H54 (cell line): ENCODE results near the gene NRM.

Source experiments
- DNase-seq: peaks from one replicate; pipeline ENCODE4 v3.0.0; 2011; ENCODE audit warnings: low spot score, mixed read lengths; ENCODE audit not compliant: insufficient read length
- FAIRE-seq: peaks from 3 replicates; lab custom pipeline; 2011; peaks lifted over from hg19 to GRCh38; lab: Jason Lieb, UNC
- POLR2A ChIP-seq: IDR thresholded peaks from 2 replicates; pipeline ENCODE4 v1.6.1; 2011; ENCODE audit warnings: low read depth, mild to moderate bottlenecking, low read length

Gene NRM

GRCh38 chr6:30709101-30709868 lies 18.5 kb upstream of the NRM start:
- DNase-seq (no peak), FAIRE-seq (no peak)
- no peak for TF ChIP-seq POLR2A

- no peak for TF ChIP-seq POLR2A
- DNase-seq (no peak), FAIRE-seq (no peak)
These were observed 16.6 kb upstream of the NRM start for GRCh38 chr6:30707281-30707850.

GRCh38 chr6:30705620-30706019 lies 14.8 kb upstream of the NRM start:
- FAIRE-seq (no peak), DNase-seq (no peak)
- no peak for TF ChIP-seq POLR2A

- FAIRE-seq (no peak), DNase-seq (no peak)
- no peak for TF ChIP-seq POLR2A
These were observed 13.0 kb upstream of the NRM start for GRCh38 chr6:30703821-30704220.

DNA sequence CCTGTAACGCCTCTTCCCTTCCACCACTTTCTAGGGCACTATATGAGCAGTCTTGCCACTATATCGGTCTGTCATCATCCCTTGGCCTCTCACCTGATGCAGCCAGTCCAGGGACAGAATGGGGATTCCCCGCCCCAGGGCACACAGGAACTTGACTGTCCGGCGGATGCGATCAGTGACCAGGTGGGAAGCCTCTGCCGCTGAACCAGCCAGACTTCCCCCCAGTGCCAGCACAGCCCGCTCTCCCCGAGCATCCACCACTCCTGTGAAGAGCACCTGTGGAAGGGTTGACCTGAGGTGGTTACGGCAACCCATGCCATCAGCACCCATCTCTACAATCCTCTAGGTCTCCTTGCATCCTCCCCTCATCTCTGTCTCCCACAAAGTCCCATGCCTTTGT lies 12.2 kb upstream of the NRM start:
- TF ChIP-seq POLR2A, result no peak
- DNase-seq (no peak), FAIRE-seq (no peak)

DNA sequence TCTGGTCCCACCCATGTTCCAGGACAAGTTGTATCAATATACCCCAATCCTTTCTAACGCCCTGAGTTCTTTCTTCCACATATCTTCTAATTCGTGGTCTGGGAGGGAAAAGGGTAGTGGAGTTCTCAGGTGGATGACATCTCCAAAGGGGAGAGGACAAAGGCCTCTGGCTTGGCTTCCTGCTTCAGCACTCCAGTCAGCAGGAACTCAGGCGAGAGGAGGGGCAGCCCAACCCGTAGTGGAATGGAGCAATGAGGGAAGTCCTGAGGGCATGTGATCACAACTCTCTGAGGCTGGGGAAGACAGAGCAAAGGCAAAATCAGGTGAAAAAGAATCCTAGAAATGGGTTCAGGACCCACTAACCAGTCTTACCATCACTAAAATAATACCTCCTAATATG lies 9.6 kb upstream of the NRM start:
- TF ChIP-seq POLR2A, result no peak
- DNase-seq (no peak), FAIRE-seq (no peak)

- DNase-seq (no peak), FAIRE-seq (no peak)
- TF ChIP-seq POLR2A, result no peak
These were observed 5.6 kb upstream of the NRM start for GRCh38 chr6:30696432-30696831.

GRCh38 chr6:30691208-30691847 lies 544 bp upstream of the NRM start:
- no peak for TF ChIP-seq POLR2A
- DNase-seq (no peak), FAIRE-seq (no peak)

DNA sequence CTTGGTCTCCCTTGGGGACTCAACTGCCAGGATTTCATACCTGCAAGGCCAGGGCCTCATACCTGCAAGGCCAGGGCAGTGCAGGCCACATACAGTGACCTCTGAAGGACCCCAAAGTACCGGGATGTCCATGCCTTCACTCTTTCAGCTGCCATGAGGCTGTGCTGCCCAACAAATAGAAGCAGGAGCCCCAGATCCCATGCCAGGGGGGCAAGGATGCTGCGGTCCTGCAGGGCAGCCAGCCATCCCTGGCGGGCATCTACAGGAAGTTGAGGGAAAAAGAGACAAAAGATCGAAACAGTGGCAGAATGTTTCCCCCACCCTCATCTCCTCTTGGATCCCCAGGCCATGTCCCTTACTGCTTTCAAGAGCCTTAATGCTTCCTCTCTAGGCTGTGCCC lies 799 bp downstream of the NRM start:
- DNase-seq, result no peak
- TF ChIP-seq POLR2A, result no peak
- FAIRE-seq, result no peak

DNA sequence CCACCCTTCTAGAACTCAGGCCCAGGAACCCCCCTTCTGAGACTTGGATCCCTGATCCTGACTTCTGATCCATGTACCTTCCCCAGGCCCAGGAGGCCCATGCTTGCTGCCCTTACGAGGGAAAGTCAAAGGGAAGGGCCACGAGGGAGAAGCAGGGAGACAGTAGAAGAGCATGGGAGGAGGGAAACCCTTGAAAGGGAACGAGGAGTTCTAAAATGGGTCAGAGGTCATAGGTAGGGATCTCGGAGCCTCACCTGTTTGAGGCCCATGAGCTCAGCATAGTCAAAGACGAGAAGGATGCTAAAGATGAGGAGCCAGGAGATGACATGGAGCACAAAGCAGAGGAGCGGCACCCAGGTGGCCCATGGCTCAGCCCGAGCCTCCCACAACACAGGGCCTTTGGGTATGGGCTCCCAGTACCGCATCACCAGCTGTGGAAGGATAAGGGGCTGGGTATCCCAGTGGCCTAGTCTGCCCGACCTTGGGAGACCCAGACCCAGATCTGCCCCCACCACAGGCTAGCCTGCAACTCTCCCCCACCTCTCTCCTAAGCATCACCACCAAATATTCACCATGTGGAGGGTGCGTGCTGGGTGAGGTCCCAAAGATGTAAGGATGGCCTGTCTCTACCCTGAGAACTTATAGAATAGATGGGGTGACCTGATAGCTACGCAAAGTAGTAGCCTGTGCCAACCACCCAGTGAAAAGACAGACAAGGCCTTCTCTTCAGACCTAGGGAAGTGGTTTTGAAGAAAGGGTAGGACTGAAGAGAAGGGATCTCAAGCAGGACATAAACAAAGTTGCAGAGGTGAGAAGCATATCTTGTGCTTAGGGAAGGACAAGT lies 1.5 kb downstream of the NRM start:
- TF ChIP-seq POLR2A, result no peak
- DNase-seq (no peak), FAIRE-seq (no peak)

- FAIRE-seq (no peak), DNase-seq (no peak)
- TF ChIP-seq POLR2A, result no peak
These were observed 2.2 kb downstream of the NRM start for GRCh38 chr6:30688569-30688968.

DNA sequence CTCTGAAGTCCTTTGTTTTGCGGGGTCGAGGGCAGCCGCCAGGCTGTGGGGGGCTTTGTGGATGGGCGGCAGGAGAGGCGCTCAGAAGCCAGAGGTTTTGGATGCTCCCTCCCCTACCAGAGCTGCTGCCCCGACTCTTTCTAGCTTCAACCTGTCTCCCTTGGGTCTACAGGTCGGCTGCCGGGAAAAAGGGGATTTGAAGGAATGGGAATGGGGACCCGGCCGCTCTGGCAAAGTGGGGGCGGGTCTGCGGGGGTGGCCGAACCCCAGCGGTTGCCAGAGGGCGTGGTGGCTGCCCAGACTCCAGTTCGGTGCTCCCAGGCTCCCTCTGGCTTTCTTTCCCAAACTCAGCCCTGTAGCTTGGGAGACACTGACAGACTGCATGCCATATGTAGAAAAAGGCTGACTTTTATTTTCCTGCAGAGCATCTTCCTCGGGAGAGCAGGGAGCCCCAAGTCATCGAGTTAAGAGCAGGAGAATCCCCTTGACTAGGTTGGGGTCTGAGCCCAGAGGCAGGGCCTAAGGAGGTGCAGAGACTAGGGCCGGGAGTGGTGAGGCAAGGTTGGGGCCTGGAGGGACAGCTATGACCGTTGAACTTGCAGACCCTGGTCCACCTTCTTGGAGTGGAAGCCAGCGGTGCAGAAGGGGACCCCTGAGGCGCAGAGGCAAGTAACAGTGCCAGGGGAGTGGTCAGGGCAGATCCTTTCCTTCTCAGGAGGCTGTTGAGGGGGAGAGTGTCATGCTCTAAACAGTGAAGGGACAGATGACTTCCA lies 2.9 kb downstream of the NRM start:
- FAIRE-seq (no peak), DNase-seq (no peak)
- TF ChIP-seq POLR2A, result no peak
